HEK293T (cell line): ENCODE data around the gene ARHGAP28.

Experiments
- ARNT ChIP-seq: fragments of 450-650 bp; IDR thresholded peaks from 2 replicates; pipeline ENCODE4 v1.6.1; 2017; ENCODE audit warnings: mild to moderate bottlenecking
- BHLHE40 ChIP-seq: fragments of 450-650 bp; IDR thresholded peaks from 2 replicates; pipeline ENCODE4 v1.6.1; 2016; ENCODE audit warnings: mild to moderate bottlenecking, moderate library complexity, borderline replicate concordance
- ELF4 ChIP-seq: fragments of 450-650 bp; IDR thresholded peaks from 2 replicates; pipeline ENCODE4 v1.6.1; 2017; ENCODE audit warnings: antibody characterized with exemption
- FOXK2 ChIP-seq: fragments of 450-650 bp; IDR thresholded peaks from 2 replicates; pipeline ENCODE4 v1.6.1; 2016; ENCODE audit warnings: mild to moderate bottlenecking
- HDGF ChIP-seq: fragments of 450-650 bp; IDR thresholded peaks from 2 replicates; pipeline ENCODE4 v1.6.1; 2017; ENCODE audit warnings: antibody characterized with exemption, borderline replicate concordance
- L3MBTL2 ChIP-seq: fragments of 450-650 bp; conservative IDR thresholded peaks from 2 replicates; pipeline ENCODE4 v1.6.1; 2016; ENCODE audit warnings: mild to moderate bottlenecking
- LEF1 ChIP-seq: fragments of 450-650 bp; IDR thresholded peaks from 2 replicates; pipeline ENCODE4 v1.6.1; 2017; ENCODE audit warnings: mild to moderate bottlenecking, borderline replicate concordance
- SP1 ChIP-seq: fragments of 450-650 bp; IDR thresholded peaks from 2 replicates; pipeline ENCODE4 v1.6.1; 2017
- TARDBP ChIP-seq: fragments of 450-650 bp; IDR thresholded peaks from 2 replicates; pipeline ENCODE4 v1.6.1; 2016

DNA sequence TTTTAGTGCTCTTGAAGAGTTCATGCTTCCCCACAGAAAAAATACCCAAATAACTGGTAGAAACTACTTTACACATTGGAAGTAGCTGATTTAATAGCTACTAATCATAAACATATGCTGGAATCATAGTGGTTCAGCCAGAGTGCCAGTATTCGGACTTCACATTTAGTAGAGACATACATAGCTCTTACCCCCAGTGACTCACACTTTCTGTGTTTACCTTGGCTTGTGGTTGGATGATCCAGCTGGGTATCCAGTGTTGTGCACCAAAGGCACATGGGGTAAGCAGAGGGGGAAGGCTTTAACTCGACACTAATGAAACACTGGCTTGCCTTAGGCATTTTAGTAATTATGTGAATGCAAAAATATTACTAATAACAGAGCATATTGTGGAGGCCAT lies 18.1 kb downstream of the ARHGAP28 start:
- TF ChIP-seq BHLHE40: no peak
- no peak for TF ChIP-seq ARNT
- TF ChIP-seq TARDBP: no peak
- TF ChIP-seq FOXK2: no peak
- TF ChIP-seq LEF1: no peak
- no peak for TF ChIP-seq SP1
- TF ChIP-seq ELF4: no peak
- no peak for TF ChIP-seq L3MBTL2
- no peak for TF ChIP-seq HDGF
